Erythroblast (primary cell): ENCODE data around the gene ZNF653.
"Not testable (repeated sequence)": the region's sequence is repeated elsewhere in the genome, so short reads cannot be mapped to it uniquely, and the experiment has no call there.

Experiments
- GATA1 ChIP-seq: IDR thresholded peaks from 2 replicates; pipeline ENCODE4 v1.6.1; 2011; ENCODE audit warnings: low read depth, mild to moderate bottlenecking, control low read depth, low read length, moderate library complexity
- POLR2A ChIP-seq: IDR thresholded peaks from 2 replicates; pipeline ENCODE4 v1.6.1; 2011; ENCODE audit warnings: mild to moderate bottlenecking, low read length

- TF ChIP-seq POLR2A, GATA1: not testable (repeated sequence)
Observed at GRCh38 chr19:11455233-11455554, 50.4 kb downstream of the ZNF653 start.
